CD4-positive, alpha-beta memory T cell (primary cell): ENCODE data around the gene WWP2. TPM values are rescaled to one million over a fixed set of nuclear protein-coding genes. Genes with fewer than 3 reads are reported as not detected.

Experiments
- CTCF ChIA-PET: fragments of 350-600 bp; sonication (Branson Sonifier 250); formaldehyde crosslinking; loops from one replicate; lab custom pipeline; 2021; ENCODE audit warnings: inconsistent platforms; ENCODE audit not compliant: partially characterized antibody; lab: Charles Lee
- POLR2A ChIA-PET: fragments of 350-600 bp; sonication (Branson Sonifier 250); formaldehyde crosslinking; loops from one replicate; lab custom pipeline; 2021; ENCODE audit not compliant: partially characterized antibody; lab: Charles Lee
- DNase-seq, 5 donors: peaks; one replicate each; pipeline versions ENCODE4 v3.0.0 to v3.0.0-alpha.2; 2020 to 2022; ENCODE audit warnings: mixed read lengths in 1 of 5
- H3K27ac ChIP-seq: one replicate; pipeline ENCODE4 v1.7.0; 2013; ENCODE audit warnings: low read depth, low read length
- H3K27me3 ChIP-seq: 2 replicates; pipeline ENCODE4 v1.7.0; 2013; ENCODE audit warnings: mild to moderate bottlenecking, low read length, moderate library complexity; ENCODE audit not compliant: insufficient read depth
- H3K36me3 ChIP-seq: 2 replicates; pipeline ENCODE4 v1.7.0; 2013; ENCODE audit warnings: mild to moderate bottlenecking, low read length, moderate library complexity; ENCODE audit not compliant: insufficient read depth
- H3K4me1 ChIP-seq: 2 replicates; pipeline ENCODE4 v1.7.0; 2013; ENCODE audit warnings: mild to moderate bottlenecking, low read length, moderate library complexity; ENCODE audit not compliant: insufficient read depth
- H3K4me3 ChIP-seq, 2 donors: one replicate each; pipeline ENCODE4 v1.7.0; 2013; ENCODE audit warnings: low read length in 2 of 2, mild to moderate bottlenecking in 1 of 2
- H3K9me3 ChIP-seq, 2 donors: one replicate each; pipeline ENCODE4 v1.7.0; 2013; ENCODE audit warnings: low read length in 2 of 2, control low read depth in 1 of 2; ENCODE audit not compliant: control insufficient read depth in 1 of 2
- H3K27ac Mint-ChIP-seq, 7 donors: one replicate each; pipeline ENCODE4 v1.8.0; 2020 to 2021; ENCODE audit warnings: mixed read lengths in 7 of 7, mild to moderate bottlenecking in 6 of 7, inconsistent platforms in 3 of 7, moderate library complexity in 3 of 7
- H3K27me3 Mint-ChIP-seq, 2 donors: one replicate each; pipeline ENCODE4 v1.8.0; 2020 to 2021; ENCODE audit warnings: mixed read lengths in 2 of 2
- H3K36me3 Mint-ChIP-seq, 2 donors: one replicate each; pipeline ENCODE4 v1.8.0; 2020 to 2021; ENCODE audit warnings: mixed read lengths in 2 of 2, inconsistent platforms in 1 of 2, mild to moderate bottlenecking in 1 of 2
- H3K4me1 Mint-ChIP-seq, 4 donors: one replicate each; pipeline ENCODE4 v1.8.0; 2020 to 2021; ENCODE audit warnings: mixed read lengths in 4 of 4, mild to moderate bottlenecking in 1 of 4
- H3K4me3 Mint-ChIP-seq, 8 donors: one replicate each; pipeline ENCODE4 v1.8.0; 2020 to 2021; ENCODE audit warnings: mixed read lengths in 8 of 8, mild to moderate bottlenecking in 7 of 8, moderate library complexity in 6 of 8, inconsistent platforms in 3 of 8
- H3K9me3 Mint-ChIP-seq, 8 donors: one replicate each; pipeline ENCODE4 v1.8.0; 2020 to 2021; ENCODE audit warnings: mixed read lengths in 8 of 8, mild to moderate bottlenecking in 5 of 8, inconsistent platforms in 3 of 8, moderate library complexity in 1 of 8
- intact Hi-C: fragments of 100-400 bp; cut with micrococcal nuclease; formaldehyde crosslinking; loops from one replicate; pipeline ENCODE4 v1.15.1; 2023
- polyA plus RNA-seq, 2 donors: library from polyadenylated mRNA; unstranded; fragments of 300-500 nt; fragmentation: Illumina TruSeq; gene quantifications; one replicate each; pipeline ENCODE4 v1.2.3, GENCODE V29; 2021
- total RNA-seq, 2 experiments: library from RNA; stranded (reverse); gene quantifications; one replicate each; pipeline ENCODE4 v1.2.3, GENCODE V29; 2021

Gene WWP2
- total and polyA plus RNA-seq, 4 experiments from 2014 or later, result 27.8 to 77.0 (median 62.8) TPM

DNA sequence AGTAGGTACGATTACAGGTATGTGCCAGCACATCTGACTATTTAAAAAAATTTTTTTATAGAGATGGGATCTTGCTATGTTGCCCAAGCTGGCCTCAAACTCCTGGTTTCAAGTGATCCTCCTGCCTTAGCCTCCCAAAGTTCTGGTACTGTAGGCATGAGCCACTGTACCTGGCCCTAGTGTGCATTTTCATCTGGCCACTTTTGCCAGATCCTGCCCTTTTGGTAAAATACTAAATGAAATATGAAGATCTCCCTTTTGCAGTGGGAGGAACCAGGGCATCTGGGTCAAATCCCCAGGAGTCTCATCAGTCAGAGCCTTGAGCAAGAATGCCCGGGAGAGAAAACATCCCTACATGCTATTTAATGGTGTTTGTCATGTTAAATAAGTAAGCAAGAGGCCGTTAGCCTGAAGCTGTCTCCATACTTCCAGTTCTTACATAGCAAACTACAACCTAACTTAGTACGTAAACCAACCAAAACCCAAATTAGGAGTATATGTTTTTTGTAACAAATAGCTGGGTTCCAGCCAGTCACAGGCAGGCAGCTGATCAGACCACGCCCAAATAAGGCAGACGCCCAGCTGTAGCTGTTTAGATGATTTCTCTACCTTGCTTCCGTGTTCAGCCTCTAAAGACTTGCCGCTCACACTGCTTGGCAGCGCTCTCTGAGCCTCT lies 142.5 kb downstream of the WWP2 start:
- Mint-ChIP-seq H3K4me1 (peaks cover 0 to 5% (median 0%) of the 10 kb centered on the region in 4 donors), H3K9me3 (no peaks in the 10 kb centered on the region), H3K27ac (peak overlapping the region in 3 of 7 donors; percentile 9 to 76 (median 15)), H3K27me3 (no peaks in the 10 kb centered on the region), H3K36me3 (peaks cover 33 to 55% of the 10 kb centered on the region in 2 donors), H3K4me3 (no peak overlapping the region)
- ChIA-PET CTCF (interaction anchor here (1.0 to 2.6 kb wide), 3 partner anchors 9 to 26 kb away, joined by 3 to 9 read pairs (median 4); no protein-coding TSS in a partner anchor), POLR2A (no interaction called here)
- Histone ChIP-seq H3K36me3 (peaks cover 26% of the 10 kb centered on the region), H3K9me3 (no peaks in the 10 kb centered on the region), H3K27me3 (no peaks in the 10 kb centered on the region), H3K27ac (no peak overlapping the region), H3K4me1 (no peaks in the 10 kb centered on the region), H3K4me3 (no peak overlapping the region)
- DNase-seq, result no peak
- intact Hi-C loops, result no loop called here

GRCh38 chr16:69905171-69905555 lies 143.0 kb downstream of the WWP2 start:
- Histone ChIP-seq H3K36me3 (peaks cover 29% of the 10 kb centered on the region), H3K4me1 (no peaks in the 10 kb centered on the region), H3K4me3 (no peak overlapping the region), H3K27ac (no peak overlapping the region), H3K27me3 (no peaks in the 10 kb centered on the region), H3K9me3 (no peaks in the 10 kb centered on the region)
- no peak overlapping the region for H3K4me3 Mint-ChIP-seq
- no peaks in the 10 kb centered on the region for H3K27me3 Mint-ChIP-seq
- DNase-seq, result no peak
- POLR2A ChIA-PET, result no interaction called here
- H3K36me3 Mint-ChIP-seq, result peaks cover 38 to 59% of the 10 kb centered on the region in 2 donors
- intact Hi-C loops, result no loop called here
- no peaks in the 10 kb centered on the region for H3K9me3 Mint-ChIP-seq
- H3K27ac Mint-ChIP-seq, result peak overlapping the region in 2 of 7 donors; percentile 29 to 46
- CTCF ChIA-PET, result interaction anchor here (2.6 kb wide), 1 partner anchor 25 kb away, joined by 9 read pairs; no protein-coding TSS in a partner anchor
- H3K4me1 Mint-ChIP-seq, result peaks cover 0 to 5% (median 0%) of the 10 kb centered on the region in 4 donors

DNA sequence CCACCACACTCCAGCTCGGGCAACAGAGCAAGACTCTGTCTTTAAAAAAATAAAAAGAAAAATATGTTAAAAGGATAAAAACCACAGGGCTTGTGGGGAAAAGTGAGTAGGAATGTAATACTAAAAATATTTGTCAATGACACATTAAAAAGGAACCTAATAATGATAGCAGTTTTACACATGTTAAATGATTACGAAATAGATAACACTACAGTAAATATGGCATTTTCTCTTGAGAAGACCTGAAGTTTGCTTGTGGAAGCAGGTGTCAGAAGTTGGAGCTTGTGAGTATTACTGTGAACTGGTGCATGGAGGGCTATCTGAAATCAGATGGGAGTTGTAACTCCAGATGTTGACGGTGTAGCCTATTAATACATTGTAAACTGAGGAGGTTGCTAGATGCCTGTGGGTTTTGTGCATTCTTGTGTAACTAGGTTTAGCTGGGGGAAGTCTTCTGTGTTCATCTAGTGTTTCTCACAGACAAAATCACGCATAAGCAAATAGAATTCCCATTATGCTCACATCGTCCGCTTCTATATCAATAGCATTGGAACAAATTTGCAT lies 144.8 kb downstream of the WWP2 start:
- Mint-ChIP-seq H3K9me3 (no peaks in the 10 kb centered on the region), H3K4me1 (peaks cover 0 to 4% (median 0%) of the 10 kb centered on the region in 4 donors), H3K27ac (no peak overlapping the region), H3K27me3 (no peaks in the 10 kb centered on the region), H3K36me3 (peaks cover 34 to 59% of the 10 kb centered on the region in 2 donors), H3K4me3 (no peak overlapping the region)
- ChIA-PET POLR2A (no interaction called here), CTCF (interaction anchor here (2.6 kb wide), 1 partner anchor 23 kb away, joined by 9 read pairs; no protein-coding TSS in a partner anchor)
- DNase-seq, result no peak
- no peak overlapping the region for H3K4me3 ChIP-seq
- H3K36me3 ChIP-seq, result peaks cover 31% of the 10 kb centered on the region
- intact Hi-C loops, result no loop called here
- H3K4me1 ChIP-seq, result no peaks in the 10 kb centered on the region
- no peaks in the 10 kb centered on the region for H3K27me3 ChIP-seq
- no peaks in the 10 kb centered on the region for H3K9me3 ChIP-seq
- no peak overlapping the region for H3K27ac ChIP-seq

- no peak overlapping the region for H3K27ac Mint-ChIP-seq
- POLR2A ChIA-PET, result no interaction called here
These were observed 146.9 kb downstream of the WWP2 start for GRCh38 chr16:69909043-69909442.

DNA sequence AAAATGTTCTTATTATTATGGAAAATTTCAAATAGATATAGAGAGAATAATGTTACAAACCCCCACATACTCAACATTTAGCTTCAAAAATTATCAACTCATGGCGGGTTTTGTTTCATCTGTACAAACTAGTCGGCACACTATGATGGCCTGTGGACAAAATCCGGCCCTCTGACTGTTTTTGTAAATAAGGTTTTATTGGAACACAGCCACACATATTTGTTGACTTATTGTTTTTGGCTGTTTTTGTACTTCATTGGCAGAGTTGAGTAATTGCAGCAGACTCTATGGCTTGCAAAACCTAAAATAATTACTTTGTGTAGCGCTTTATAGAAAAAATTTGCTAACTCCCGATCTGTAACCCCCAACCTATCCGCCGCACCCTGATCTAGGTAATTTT lies 147.6 kb downstream of the WWP2 start:
- peaks cover 22 to 48% of the 10 kb centered on the region in 2 donors for H3K36me3 Mint-ChIP-seq
- Histone ChIP-seq H3K27me3 (no peaks in the 10 kb centered on the region), H3K9me3 (no peaks in the 10 kb centered on the region), H3K27ac (no peak overlapping the region), H3K4me1 (no peaks in the 10 kb centered on the region), H3K36me3 (peaks cover 26% of the 10 kb centered on the region), H3K4me3 (no peak overlapping the region)
- peaks cover 0 to under 1% (median 0%) of the 10 kb centered on the region in 8 donors for H3K9me3 Mint-ChIP-seq
- H3K27ac Mint-ChIP-seq, result no peak overlapping the region
- peaks cover 0 to 4% (median under 1%) of the 10 kb centered on the region in 4 donors for H3K4me1 Mint-ChIP-seq
- intact Hi-C loops, result no loop called here
- ChIA-PET POLR2A (no interaction called here), CTCF (interaction anchor here (1.5 kb wide), 1 partner anchor 21 kb away, joined by 3 read pairs; no protein-coding TSS in a partner anchor)
- DNase-seq, result no peak
- no peak overlapping the region for H3K4me3 Mint-ChIP-seq
- H3K27me3 Mint-ChIP-seq, result no peaks in the 10 kb centered on the region

More at GRCh38 chr16:69909043-69909442, 146.9 kb downstream of the WWP2 start:
- H3K27me3 Mint-ChIP-seq, result no peaks in the 10 kb centered on the region
- Histone ChIP-seq H3K27ac (no peak overlapping the region), H3K9me3 (no peaks in the 10 kb centered on the region), H3K27me3 (no peaks in the 10 kb centered on the region), H3K4me3 (no peak overlapping the region), H3K4me1 (no peaks in the 10 kb centered on the region), H3K36me3 (peaks cover 26% of the 10 kb centered on the region)
- CTCF ChIA-PET, result interaction anchor here (1.5 kb wide), 1 partner anchor 22 kb away, joined by 3 read pairs; no protein-coding TSS in a partner anchor
- no peak overlapping the region for H3K4me3 Mint-ChIP-seq
- DNase-seq, result no peak
- H3K4me1 Mint-ChIP-seq, result peaks cover 0 to 4% (median under 1%) of the 10 kb centered on the region in 4 donors
- intact Hi-C loops, result no loop called here
- no peaks in the 10 kb centered on the region for H3K9me3 Mint-ChIP-seq
- H3K36me3 Mint-ChIP-seq, result peaks cover 22 to 48% of the 10 kb centered on the region in 2 donors

DNA sequence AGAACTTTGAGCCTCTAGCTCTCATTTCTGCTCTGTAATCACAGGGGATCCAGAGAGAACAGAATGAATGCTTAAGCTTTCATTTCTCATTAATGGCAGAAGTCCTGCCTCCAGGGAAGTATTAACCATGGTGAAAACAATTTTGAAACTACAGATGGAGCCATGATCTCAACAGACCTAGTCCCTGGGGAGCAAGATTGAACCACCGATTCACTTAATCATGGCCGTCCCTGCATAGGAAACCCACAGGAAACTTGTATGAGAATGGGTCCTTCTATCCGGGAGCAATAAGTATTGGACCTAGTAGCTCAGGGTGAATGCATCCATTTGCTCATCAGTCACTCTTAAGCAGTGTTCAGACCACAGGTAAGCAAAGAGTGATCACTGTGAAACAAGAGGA lies 148.8 kb downstream of the WWP2 start:
- Mint-ChIP-seq H3K27me3 (no peaks in the 10 kb centered on the region), H3K9me3 (peaks cover 0 to 1% (median 0%) of the 10 kb centered on the region in 8 donors), H3K4me1 (peaks cover 0 to 4% (median under 1%) of the 10 kb centered on the region in 4 donors), H3K27ac (peak overlapping the region in 3 of 7 donors; percentile 5 to 83 (median 32)), H3K36me3 (peaks cover 22 to 53% of the 10 kb centered on the region in 2 donors), H3K4me3 (no peak overlapping the region)
- H3K9me3 ChIP-seq, result no peaks in the 10 kb centered on the region
- H3K36me3 ChIP-seq, result peaks cover 26% of the 10 kb centered on the region
- ChIA-PET CTCF (no interaction called here), POLR2A (no interaction called here)
- no peaks in the 10 kb centered on the region for H3K27me3 ChIP-seq
- H3K4me3 ChIP-seq, result no peak overlapping the region
- intact Hi-C loops, result no loop called here
- no peaks in the 10 kb centered on the region for H3K4me1 ChIP-seq
- H3K27ac ChIP-seq, result no peak overlapping the region
- DNase-seq, result no peak

GRCh38 chr16:69916462-69916861 lies 154.3 kb downstream of the WWP2 start:
- H3K4me1 ChIP-seq, result no peaks in the 10 kb centered on the region
- H3K36me3 Mint-ChIP-seq, result peaks cover 19 to 50% of the 10 kb centered on the region in 2 donors
- H3K27me3 Mint-ChIP-seq, result no peaks in the 10 kb centered on the region
- no peaks in the 10 kb centered on the region for H3K9me3 ChIP-seq
- H3K27ac Mint-ChIP-seq, result peak overlapping the region in 3 of 7 donors; percentile 14 to 44 (median 19)
- peaks cover 17% of the 10 kb centered on the region for H3K36me3 ChIP-seq
- H3K4me1 Mint-ChIP-seq, result peaks cover 0 to 4% (median 0%) of the 10 kb centered on the region in 4 donors
- intact Hi-C loops, result no loop called here
- H3K9me3 Mint-ChIP-seq, result peaks cover 0 to 1% (median 0%) of the 10 kb centered on the region in 8 donors
- no peaks in the 10 kb centered on the region for H3K27me3 ChIP-seq
- H3K4me3 ChIP-seq, result no peak overlapping the region
- POLR2A ChIA-PET, result no interaction called here
- H3K27ac ChIP-seq, result no peak overlapping the region
- CTCF ChIA-PET, result interaction anchor here (2.7 kb wide), 1 partner anchor 13 kb away, joined by 23 read pairs; no protein-coding TSS in a partner anchor
- DNase-seq, result no peak
- no peak overlapping the region for H3K4me3 Mint-ChIP-seq
